MV-4-11 (cell line): Measurements from ENCODE around the gene TRPV6.

ENCODE experiments used
- DNase-seq: peaks from one replicate; lab custom pipeline; 2025; lab: John Stamatoyannopoulos, UW

The TRPV6 gene

GRCh38 chr7:142853739-142854371 lies 31.7 kb downstream of the TRPV6 start:
- peak; percentile 81 for DNase-seq

DNA sequence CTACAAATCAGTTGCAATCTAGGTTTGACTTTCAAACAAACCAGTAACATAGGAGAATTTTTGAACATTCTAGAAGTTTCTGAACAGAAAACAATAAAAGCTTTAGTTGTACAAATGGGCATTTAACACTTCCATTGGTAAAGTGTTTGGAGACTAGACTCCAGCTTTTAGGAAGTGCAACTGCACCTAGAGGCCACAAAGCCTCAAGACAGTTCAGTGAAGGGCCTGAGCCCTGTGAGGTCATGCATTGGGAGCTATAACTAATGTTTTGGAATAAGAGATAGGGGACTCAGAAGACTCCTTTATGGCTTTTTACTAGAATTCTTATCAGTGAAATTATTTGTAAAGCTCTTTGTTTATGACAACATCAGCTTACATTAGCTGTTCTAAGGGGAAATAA lies 33.6 kb downstream of the TRPV6 start:
- DNase-seq, result peak; percentile 44

- DNase-seq, result no peak
These were observed 34.3 kb downstream of the TRPV6 start for GRCh38 chr7:142851269-142851668.

DNA sequence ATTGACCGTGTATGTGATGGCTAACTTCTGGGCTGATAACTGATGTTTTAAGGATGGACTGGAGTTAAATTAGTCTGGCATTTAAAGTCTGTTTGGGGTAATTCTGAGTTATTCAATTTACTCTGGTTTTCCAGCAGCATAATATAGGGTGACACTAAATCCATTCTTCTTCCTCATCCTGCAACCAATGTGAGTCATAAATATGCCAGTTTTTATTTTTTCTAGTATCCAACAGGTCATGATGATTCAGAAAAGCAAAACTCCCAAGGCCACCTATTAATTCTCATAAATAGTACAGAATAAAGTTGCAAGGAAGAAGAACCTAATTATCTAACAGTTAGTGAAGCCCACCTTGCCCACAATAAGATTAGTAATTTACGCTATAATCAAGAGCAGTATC lies 38.2 kb downstream of the TRPV6 start:
- DNase-seq, result no peak

- no peak for DNase-seq
These were observed 43.2 kb downstream of the TRPV6 start for GRCh38 chr7:142842251-142842766.

GRCh38 chr7:142838461-142839213 lies 46.9 kb downstream of the TRPV6 start:
- no peak for DNase-seq

- no peak for DNase-seq
These were observed 49.1 kb downstream of the TRPV6 start for GRCh38 chr7:142836426-142836825.

GRCh38 chr7:142835487-142835886 lies 50.1 kb downstream of the TRPV6 start:
- no peak for DNase-seq

GRCh38 chr7:142833174-142834048 lies 52.1 kb downstream of the TRPV6 start:
- peak; percentile 92 for DNase-seq

GRCh38 chr7:142832417-142832816 lies 53.1 kb downstream of the TRPV6 start:
- DNase-seq, result peak; percentile 4

GRCh38 chr7:142827951-142828500 lies 57.5 kb downstream of the TRPV6 start:
- DNase-seq, result no peak

DNA sequence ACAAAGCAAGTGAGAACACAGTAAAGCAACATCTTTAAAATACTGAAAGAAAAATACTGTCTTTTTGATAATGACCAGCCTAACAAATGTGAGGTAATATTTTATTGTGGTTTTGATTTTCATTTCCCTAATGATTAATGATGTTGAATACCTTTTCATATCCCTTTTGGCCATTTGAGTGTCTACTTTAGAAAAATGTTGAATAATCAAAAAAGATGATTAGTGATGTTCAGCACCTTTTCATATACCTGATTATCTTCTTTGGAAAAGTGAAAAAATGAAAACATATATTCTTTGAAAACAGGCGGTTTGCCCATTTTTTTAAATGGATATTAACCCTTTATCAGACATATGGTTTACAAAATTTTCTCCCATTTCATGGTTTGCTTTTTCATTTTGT lies 62.8 kb downstream of the TRPV6 start:
- no peak for DNase-seq
